Adipocyte (in vitro differentiated cells): ENCODE results near the gene CCK.
A peak's percentile ranks its signal among the peaks of the same experiment; 100 is the strongest.

ENCODE experiments used
- DNase-seq: peaks from one replicate; pipeline ENCODE4 v3.0.0-alpha.2; 2015; ENCODE audit warnings: low read depth
- H3K27me3 ChIP-seq: replicated peaks from 2 replicates; pipeline ENCODE4 v1.7.0; 2013; ENCODE audit warnings: mild to moderate bottlenecking, low read length, moderate library complexity; ENCODE audit not compliant: control insufficient read depth, insufficient read depth
- H3K36me3 ChIP-seq: 2 replicates; pipeline ENCODE4 v1.7.0; 2013; ENCODE audit warnings: low read length, mild to moderate bottlenecking, moderate library complexity; ENCODE audit not compliant: control insufficient read depth, insufficient read depth, severe bottlenecking
- H3K4me1 ChIP-seq: 2 replicates; pipeline ENCODE4 v1.7.0; 2013; ENCODE audit warnings: mild to moderate bottlenecking, low read length, moderate library complexity; ENCODE audit not compliant: control insufficient read depth, insufficient read depth
- H3K4me3 ChIP-seq: 2 replicates; pipeline ENCODE4 v1.7.0; 2013; ENCODE audit warnings: mild to moderate bottlenecking, low read length, moderate library complexity
- H3K9ac ChIP-seq: 2 replicates; pipeline ENCODE4 v1.7.0; 2013; ENCODE audit warnings: mild to moderate bottlenecking, low read length, moderate library complexity
- H3K9me3 ChIP-seq: 2 replicates; pipeline ENCODE4 v1.7.0; 2013; ENCODE audit warnings: mild to moderate bottlenecking, low read length, moderate library complexity; ENCODE audit not compliant: control insufficient read depth

CCK gene

DNA sequence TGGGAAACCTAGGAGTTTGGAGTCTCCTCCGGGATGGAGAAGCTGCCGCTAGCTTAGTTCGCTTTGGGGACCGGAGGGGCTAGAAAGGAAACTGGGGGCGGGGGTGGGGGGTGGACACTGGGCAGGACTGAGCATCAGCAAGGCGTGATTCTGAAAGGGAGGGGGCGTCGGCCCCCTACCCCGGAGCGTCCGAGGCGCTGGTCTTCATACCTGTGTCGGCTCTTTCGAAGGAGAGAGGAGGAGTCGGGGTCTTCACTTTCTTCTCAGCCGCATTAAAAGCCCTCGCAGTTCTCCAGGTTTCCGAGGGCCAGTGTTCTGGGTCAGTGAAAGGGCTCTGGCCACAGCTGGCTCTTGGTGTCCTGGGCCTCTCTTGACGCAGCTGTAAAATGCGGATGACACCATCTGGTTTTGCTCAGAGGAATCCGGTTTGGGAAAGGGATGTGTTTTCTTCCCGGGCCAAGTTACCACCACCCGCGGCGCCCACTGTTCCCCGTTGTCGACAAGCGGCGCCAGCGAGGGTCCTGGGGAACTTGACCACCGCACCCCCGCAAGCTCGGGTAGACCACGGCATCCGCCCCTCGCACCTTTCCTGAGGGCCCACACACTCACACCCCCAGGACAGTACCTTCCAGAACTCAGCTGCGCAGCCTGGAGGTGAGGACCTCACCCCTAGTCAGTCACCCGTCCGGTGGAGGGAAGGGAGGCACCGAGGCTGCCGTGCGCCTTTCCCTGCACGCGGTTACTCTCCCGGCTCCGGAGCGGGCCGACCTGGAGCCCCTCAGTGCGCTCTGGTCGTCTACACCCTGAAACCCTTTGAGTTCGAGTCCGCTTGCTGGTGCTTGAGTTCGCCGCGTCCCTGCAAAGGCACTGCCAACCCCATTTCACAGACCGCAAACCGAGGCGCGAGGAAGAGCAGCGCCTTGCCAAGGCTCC, 660 bp downstream of the CCK start:
- H3K4me1 ChIP-seq = peaks cover 10% of the 10 kb centered on the region
- no peak overlapping the region for H3K4me3 ChIP-seq
- no peaks in the 10 kb centered on the region for H3K9me3 ChIP-seq
- no peak overlapping the region for H3K9ac ChIP-seq
- no peaks in the 10 kb centered on the region for H3K36me3 ChIP-seq
- DNase-seq = no peak
- H3K27me3 ChIP-seq = peaks cover 57% of the 10 kb centered on the region

DNA sequence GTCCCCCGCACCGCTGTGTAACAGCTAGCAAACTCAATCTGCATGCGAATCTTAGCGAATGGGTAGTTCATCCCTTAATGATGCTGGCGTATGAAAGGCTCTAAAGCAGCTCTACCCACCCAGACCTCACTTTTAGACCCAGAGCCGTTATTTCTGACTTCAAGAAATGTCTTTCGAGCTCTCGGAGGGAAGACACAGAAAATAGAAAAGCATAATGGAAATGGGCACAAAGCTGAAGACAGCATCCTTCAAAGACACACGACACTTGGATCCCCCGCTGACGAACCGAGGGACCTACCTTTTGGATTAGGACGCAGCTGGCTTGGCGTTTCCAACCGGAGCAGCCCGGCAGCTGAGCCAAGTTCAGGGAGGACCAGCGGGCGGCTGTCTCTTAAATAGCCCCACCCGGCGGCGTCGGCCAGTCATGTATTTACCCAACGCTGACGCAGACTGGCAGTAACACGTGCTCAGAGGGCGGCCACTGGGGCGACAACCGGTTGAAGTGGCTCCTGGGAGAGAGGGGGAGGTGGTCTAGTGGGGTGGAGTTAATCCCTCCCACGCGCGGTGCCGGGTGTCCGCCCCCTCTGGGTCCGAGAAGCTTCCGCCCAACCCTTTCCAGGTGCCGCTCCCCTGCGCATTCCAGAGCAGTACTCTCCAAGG, 1.5 kb downstream of the CCK start:
- H3K36me3 ChIP-seq = no peaks in the 10 kb centered on the region
- peaks cover 50% of the 10 kb centered on the region for H3K27me3 ChIP-seq
- DNase-seq = peak; percentile 49
- H3K4me3 ChIP-seq = no peak overlapping the region
- H3K9me3 ChIP-seq = no peaks in the 10 kb centered on the region
- H3K9ac ChIP-seq = no peak overlapping the region
- H3K4me1 ChIP-seq = peaks cover 10% of the 10 kb centered on the region

DNA sequence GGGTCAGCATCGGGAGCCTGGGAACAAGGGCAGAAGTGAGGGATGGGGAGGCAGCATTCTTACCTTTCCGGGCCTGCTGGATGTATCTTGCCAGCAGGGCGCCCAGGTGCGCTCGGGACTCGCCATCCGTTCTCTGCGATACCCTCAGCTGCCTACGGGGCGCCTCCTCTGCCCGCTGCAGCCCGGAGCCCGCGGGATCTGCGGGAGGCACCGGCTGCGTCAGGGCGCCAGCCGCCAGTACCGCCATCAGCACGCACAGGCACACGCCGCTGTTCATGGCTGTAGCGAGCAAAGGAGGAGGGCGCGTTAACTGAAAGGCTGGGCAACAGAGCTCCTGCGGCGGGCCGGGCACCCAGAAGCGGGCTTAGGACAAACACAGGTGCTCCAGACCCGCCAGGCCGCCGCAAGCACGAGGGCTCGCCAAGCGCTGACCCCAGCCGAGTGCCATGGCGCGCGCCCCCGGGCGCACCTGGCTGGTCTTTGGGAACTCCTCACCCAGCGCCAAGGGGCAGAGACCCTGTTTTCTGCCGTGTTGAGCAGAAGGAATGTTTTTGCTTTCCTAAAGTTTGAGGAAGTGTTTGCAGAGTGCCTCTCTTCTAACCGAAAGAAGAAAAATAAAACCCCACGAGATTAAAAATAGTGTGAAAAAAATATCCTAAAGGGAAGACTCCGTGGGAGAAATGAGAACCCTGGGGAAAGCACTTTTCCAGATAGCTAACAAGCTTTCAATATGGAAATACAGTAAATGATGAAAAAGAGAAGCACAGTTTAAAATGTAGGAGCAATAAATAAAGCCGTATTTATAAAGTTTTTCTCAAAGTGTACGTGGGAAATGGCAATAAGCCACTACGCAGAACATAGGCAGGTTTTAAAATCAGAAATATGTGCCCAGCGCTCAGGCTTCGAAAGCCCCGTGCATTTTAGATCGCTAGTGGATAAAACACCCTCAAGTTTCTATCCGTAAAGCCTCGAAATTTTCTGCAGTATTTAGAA, 2.3 kb downstream of the CCK start:
- Histone ChIP-seq H3K9ac (no peak overlapping the region), H3K36me3 (no peaks in the 10 kb centered on the region), H3K9me3 (no peaks in the 10 kb centered on the region), H3K27me3 (peaks cover 44% of the 10 kb centered on the region), H3K4me3 (peak overlapping the region; percentile 33), H3K4me1 (peaks cover 10% of the 10 kb centered on the region)
- DNase-seq = peak; percentile 21

DNA sequence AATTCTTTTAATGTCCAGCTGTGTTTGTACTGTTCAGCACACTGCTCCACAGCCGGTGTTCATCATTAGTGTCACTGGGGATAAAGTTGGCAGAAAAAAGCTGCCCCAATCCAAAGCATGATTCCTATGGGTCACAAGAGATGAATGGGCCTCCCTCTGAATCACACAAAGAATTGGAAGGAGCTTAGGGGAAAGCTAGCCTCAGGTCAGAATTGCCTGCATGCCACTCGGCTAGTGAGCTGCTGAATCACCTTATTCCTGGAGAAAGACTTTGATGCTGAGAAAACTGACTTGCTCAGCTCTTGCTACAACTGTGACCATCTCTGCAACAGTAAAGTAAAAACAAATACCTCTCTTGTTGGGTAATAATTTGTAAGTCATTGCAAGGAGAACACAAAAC, 3.5 kb downstream of the CCK start:
- Histone ChIP-seq H3K36me3 (no peaks in the 10 kb centered on the region), H3K9me3 (no peaks in the 10 kb centered on the region), H3K4me1 (peaks cover 10% of the 10 kb centered on the region), H3K4me3 (no peak overlapping the region), H3K27me3 (peaks cover 33% of the 10 kb centered on the region), H3K9ac (no peak overlapping the region)
- peak; percentile 62 for DNase-seq

DNA sequence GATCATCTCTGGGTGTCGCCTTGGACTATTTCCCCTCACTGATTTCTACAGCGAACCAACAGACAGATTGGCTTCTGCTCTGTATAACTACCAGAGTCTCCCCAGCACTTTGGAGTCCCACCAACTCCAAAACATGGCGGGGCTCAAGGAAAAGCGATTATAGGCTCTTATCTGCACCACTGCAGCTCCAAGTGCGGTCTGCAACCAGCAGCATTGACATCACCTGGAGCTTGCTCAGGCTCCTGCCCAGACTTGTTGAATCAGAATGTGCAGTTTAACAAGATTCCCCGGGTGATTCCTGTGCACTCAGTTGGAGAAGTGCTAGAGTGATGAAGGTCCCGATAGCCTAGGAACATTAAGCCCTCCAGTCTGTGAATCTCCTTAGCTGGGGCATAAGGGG, 9.0 kb downstream of the CCK start:
- Histone ChIP-seq H3K36me3 (no peaks in the 10 kb centered on the region), H3K4me3 (no peak overlapping the region), H3K4me1 (peaks cover 13% of the 10 kb centered on the region), H3K27me3 (no peaks in the 10 kb centered on the region), H3K9me3 (no peaks in the 10 kb centered on the region), H3K9ac (no peak overlapping the region)
- DNase-seq = no peak

DNA sequence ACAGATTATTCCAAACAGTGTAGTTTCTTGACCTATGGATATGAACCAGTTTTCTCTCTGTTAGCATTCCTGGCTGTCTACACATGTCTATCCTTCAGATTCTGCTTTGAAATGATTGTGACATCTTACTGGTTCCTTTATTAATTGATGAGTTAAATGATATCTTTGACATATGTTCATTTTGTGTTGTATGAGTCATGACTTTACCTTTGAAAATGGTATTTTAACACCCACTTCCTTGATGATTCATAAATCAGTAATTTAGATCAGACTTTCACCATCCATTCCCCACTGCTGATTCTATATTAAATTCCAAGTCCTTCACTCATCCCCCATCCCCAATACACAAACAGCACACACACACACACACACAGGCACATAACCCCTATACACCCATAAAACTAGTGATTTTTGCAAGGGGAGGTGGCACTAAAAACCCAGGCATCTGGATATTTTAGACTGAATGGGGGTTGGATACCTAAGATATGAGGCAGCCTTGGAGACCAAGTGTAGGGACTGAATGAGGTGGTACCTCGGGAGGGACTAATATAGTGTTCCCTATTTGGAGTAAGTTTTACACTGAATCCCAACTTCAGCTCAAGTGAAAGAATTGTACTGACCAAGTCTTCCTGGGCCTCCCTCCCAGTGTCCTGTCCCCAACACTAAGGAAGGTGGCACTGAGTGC, 9.7 kb downstream of the CCK start:
- Histone ChIP-seq H3K9me3 (no peaks in the 10 kb centered on the region), H3K4me3 (no peak overlapping the region), H3K9ac (no peak overlapping the region), H3K36me3 (no peaks in the 10 kb centered on the region), H3K27me3 (no peaks in the 10 kb centered on the region), H3K4me1 (peaks cover 13% of the 10 kb centered on the region)
- peak; percentile 10 for DNase-seq

DNA sequence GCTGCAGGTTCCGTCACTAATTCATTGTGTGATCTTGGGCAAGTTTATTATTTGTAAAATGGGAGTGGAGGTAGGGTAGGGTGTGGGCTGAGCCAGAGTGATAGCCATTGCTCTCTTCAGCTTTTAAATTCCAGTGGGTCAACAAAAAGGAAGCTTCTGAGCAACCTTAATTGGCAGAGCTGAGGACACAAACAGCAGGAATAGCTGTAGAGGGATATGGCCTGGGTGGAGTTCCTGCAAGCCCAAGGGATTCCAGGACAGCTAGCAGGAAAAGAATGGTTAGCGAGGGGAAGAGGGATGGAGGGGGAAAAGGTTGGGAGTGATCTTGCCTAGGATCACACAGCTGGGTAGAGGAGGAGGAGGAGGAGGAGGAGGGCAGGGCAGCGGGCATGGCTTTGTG, 11.4 kb downstream of the CCK start:
- H3K9me3 ChIP-seq = no peaks in the 10 kb centered on the region
- H3K27me3 ChIP-seq = peaks cover 4% of the 10 kb centered on the region
- H3K4me3 ChIP-seq = no peak overlapping the region
- peaks cover 13% of the 10 kb centered on the region for H3K4me1 ChIP-seq
- no peak for DNase-seq
- H3K36me3 ChIP-seq = no peaks in the 10 kb centered on the region
- H3K9ac ChIP-seq = no peak overlapping the region

DNA sequence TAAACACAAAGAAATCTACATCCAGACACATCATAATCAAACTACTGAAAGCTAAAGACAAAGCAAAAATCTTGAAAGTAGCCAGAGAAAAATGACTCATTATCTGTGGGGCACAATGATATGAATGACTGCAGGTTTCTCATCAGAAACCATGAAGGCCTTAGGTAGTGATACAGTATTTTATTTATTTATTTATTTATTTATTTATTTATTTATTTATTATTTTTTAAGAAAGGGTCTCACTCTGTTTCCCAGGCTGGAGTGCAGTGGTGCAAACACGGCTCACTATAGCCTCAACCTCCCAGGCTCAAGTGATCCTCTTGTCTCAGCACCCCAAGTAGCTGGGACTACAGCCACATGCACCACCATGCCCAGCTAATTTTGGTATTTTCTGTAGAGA, 15.2 kb downstream of the CCK start:
- DNase-seq = no peak
- peaks cover 13% of the 10 kb centered on the region for H3K4me1 ChIP-seq

DNA sequence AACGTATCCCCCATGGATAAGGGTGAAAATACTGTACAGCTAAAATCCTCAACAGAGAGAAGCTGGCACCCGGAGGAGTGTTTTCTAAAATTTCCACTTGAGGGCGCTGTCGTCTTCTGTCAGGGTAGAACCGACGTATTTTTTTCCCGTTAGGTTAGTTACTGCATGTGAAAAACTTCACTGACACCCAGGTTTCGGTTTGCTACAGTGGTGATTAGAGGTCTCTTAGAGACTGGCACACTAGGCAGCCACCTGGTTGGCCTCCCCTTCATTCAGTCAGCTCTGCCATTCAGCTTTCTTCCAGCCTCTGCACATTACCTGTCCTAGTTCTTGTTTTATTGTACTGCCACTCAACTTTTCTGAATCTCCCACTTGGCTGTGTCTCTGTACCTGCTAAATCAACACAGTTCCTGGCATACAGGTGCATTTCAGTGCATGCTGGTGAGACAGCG, 18.4 kb downstream of the CCK start:
- H3K9me3 ChIP-seq = no peaks in the 10 kb centered on the region
- H3K27me3 ChIP-seq = peaks cover 51% of the 10 kb centered on the region
- DNase-seq = peak; percentile 77
- no peak overlapping the region for H3K9ac ChIP-seq
- no peaks in the 10 kb centered on the region for H3K36me3 ChIP-seq
- H3K4me3 ChIP-seq = no peak overlapping the region
- H3K4me1 ChIP-seq = no peaks in the 10 kb centered on the region

More for the DNA sequence above, 15.2 kb downstream of the CCK start:
- H3K27me3 ChIP-seq = peaks cover 38% of the 10 kb centered on the region
- no peak overlapping the region for H3K9ac ChIP-seq
- H3K9me3 ChIP-seq = no peaks in the 10 kb centered on the region
- no peak overlapping the region for H3K4me3 ChIP-seq
- no peaks in the 10 kb centered on the region for H3K36me3 ChIP-seq

DNA sequence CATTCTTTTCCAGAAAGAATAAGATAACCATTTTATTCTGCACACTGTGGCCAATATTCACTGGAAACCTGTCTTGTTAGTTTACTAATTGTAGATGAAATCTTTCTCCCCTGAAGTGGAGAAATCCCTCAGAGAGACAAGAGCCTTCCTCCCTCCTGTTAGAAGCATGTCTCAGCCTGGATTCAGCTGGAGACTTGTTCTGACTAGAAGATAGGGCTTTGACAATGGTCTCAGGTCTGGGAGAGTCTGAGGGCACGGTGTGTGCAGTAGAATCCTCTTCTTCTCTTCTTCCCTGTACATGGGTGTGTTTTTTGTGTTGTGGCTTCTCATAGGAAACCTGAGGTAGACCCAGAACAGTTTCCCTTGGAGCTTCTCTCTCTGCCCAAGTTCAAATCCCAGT, 19.9 kb downstream of the CCK start:
- Histone ChIP-seq H3K27me3 (peaks cover 51% of the 10 kb centered on the region), H3K4me1 (no peaks in the 10 kb centered on the region), H3K9me3 (no peaks in the 10 kb centered on the region), H3K36me3 (no peaks in the 10 kb centered on the region), H3K9ac (no peak overlapping the region), H3K4me3 (no peak overlapping the region)
- DNase-seq = no peak
